ENCODE measurements around the gene GAB4.
"Not testable (repeated sequence)": the region's sequence is repeated elsewhere in the genome, so short reads cannot be mapped to it uniquely, and the experiment has no call there.

The GAB4 gene

DNA sequence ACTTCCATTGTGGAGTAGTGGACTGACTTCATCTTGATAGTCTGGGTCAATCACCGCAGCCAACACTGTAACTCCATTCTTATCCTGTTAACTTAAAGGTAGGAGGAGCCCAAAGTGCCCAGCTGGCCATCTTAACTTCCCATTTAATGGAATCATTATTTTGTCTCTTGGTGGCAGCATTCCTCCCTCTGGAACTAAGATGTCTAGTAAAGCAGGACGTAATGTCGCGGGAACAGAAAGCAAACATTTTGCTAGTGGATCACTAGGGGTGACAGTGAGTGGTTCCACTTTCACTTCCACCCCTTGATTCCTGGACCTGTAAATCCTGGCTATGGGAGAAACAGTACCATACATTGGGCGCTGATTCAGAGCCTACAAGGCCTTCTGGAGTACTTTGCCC is 71.4 kb downstream of the GAB4 start:
- H3K27me3 ChIP-seq (ENCODE audit: control insufficient read depth in 2 of 2, insufficient read depth in 2 of 2, low read length in 2 of 2) = peaks cover 0 to 4% of the 10 kb centered on the region in 2 donors

GRCh38 chr22:16935209-16935608 is 72.8 kb downstream of the GAB4 start:
- H3K9me3 ChIP-seq (ENCODE audit: control insufficient read depth in 2 of 2, low read length in 2 of 2) = no peaks in the 10 kb centered on the region
- no peaks in the 10 kb centered on the region for H3K36me3 ChIP-seq (ENCODE audit: control insufficient read depth in 2 of 2, insufficient read depth in 2 of 2, low read length in 2 of 2)
- no peak overlapping the region for H3K4me3 ChIP-seq (ENCODE audit: low read length in 2 of 2)
- no peaks in the 10 kb centered on the region for H3K4me1 ChIP-seq (ENCODE audit: control insufficient read depth in 2 of 2, insufficient read depth in 2 of 2, low read length in 2 of 2)
- H3K27ac ChIP-seq (ENCODE audit: low read depth in 2 of 2, low read length in 2 of 2) = no peak overlapping the region
- peaks cover 0 to 6% of the 10 kb centered on the region in 2 donors for H3K27me3 ChIP-seq (ENCODE audit: control insufficient read depth in 2 of 2, insufficient read depth in 2 of 2, low read length in 2 of 2)
- no peak overlapping the region for H3K9ac ChIP-seq (ENCODE audit: low read depth in 1 of 2, low read length in 2 of 2)

More for the DNA sequence above, 71.4 kb downstream of the GAB4 start:
- Histone ChIP-seq H3K4me1 (ENCODE audit: control insufficient read depth in 2 of 2, insufficient read depth in 2 of 2, low read length in 2 of 2) (no peaks in the 10 kb centered on the region), H3K9me3 (ENCODE audit: control insufficient read depth in 2 of 2, low read length in 2 of 2) (no peaks in the 10 kb centered on the region), H3K9ac (ENCODE audit: low read depth in 1 of 2, low read length in 2 of 2) (no peak overlapping the region), H3K4me3 (ENCODE audit: low read length in 2 of 2) (no peak overlapping the region), H3K36me3 (ENCODE audit: control insufficient read depth in 2 of 2, insufficient read depth in 2 of 2, low read length in 2 of 2) (no peaks in the 10 kb centered on the region), H3K27ac (ENCODE audit: low read depth in 2 of 2, low read length in 2 of 2) (no peak overlapping the region)

- Histone ChIP-seq H3K9me3 (ENCODE audit: control insufficient read depth in 2 of 2, low read length in 2 of 2) (no peaks in the 10 kb centered on the region), H3K36me3 (ENCODE audit: control insufficient read depth in 2 of 2, insufficient read depth in 2 of 2, low read length in 2 of 2) (no peaks in the 10 kb centered on the region), H3K4me3 (ENCODE audit: low read length in 2 of 2) (no peak overlapping the region), H3K27me3 (ENCODE audit: control insufficient read depth in 2 of 2, insufficient read depth in 2 of 2, low read length in 2 of 2) (peaks cover 0 to 4% of the 10 kb centered on the region in 2 donors), H3K4me1 (ENCODE audit: control insufficient read depth in 2 of 2, insufficient read depth in 2 of 2, low read length in 2 of 2) (no peaks in the 10 kb centered on the region), H3K9ac (ENCODE audit: low read depth in 1 of 2, low read length in 2 of 2) (no peak overlapping the region), H3K27ac (ENCODE audit: low read depth in 2 of 2, low read length in 2 of 2) (no peak overlapping the region)
Measured at GRCh38 chr22:16933291-16934282, 74.4 kb downstream of the GAB4 start.

DNA sequence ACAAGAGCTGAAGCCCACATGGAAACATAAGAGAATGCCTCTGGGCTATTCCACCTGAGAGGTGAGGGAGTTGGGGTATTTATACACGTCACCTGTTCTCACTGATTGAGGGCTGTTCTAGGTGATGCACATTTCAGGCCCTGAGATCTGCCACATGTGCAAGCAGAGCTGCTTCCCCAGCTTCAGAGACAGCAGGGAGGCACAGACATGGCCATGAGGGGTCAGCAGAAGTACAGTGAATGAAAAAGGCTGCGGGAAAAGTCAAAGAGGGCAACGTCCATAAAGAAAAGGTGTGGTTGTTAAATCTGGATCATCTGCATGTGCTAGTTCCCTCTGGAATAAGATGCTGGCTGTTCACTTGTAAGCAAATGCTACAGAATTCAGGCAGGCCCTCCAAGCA is 75.4 kb downstream of the GAB4 start:
- Histone ChIP-seq H3K36me3 (ENCODE audit: control insufficient read depth in 2 of 2, insufficient read depth in 2 of 2, low read length in 2 of 2) (no peaks in the 10 kb centered on the region), H3K9ac (ENCODE audit: low read depth in 1 of 2, low read length in 2 of 2) (no peak overlapping the region), H3K9me3 (ENCODE audit: control insufficient read depth in 2 of 2, low read length in 2 of 2) (no peaks in the 10 kb centered on the region), H3K4me3 (ENCODE audit: low read length in 2 of 2) (no peak overlapping the region), H3K4me1 (ENCODE audit: control insufficient read depth in 2 of 2, insufficient read depth in 2 of 2, low read length in 2 of 2) (no peaks in the 10 kb centered on the region), H3K27ac (ENCODE audit: low read depth in 2 of 2, low read length in 2 of 2) (no peak overlapping the region), H3K27me3 (ENCODE audit: control insufficient read depth in 2 of 2, insufficient read depth in 2 of 2, low read length in 2 of 2) (peaks cover 0 to 4% of the 10 kb centered on the region in 2 donors)

DNA sequence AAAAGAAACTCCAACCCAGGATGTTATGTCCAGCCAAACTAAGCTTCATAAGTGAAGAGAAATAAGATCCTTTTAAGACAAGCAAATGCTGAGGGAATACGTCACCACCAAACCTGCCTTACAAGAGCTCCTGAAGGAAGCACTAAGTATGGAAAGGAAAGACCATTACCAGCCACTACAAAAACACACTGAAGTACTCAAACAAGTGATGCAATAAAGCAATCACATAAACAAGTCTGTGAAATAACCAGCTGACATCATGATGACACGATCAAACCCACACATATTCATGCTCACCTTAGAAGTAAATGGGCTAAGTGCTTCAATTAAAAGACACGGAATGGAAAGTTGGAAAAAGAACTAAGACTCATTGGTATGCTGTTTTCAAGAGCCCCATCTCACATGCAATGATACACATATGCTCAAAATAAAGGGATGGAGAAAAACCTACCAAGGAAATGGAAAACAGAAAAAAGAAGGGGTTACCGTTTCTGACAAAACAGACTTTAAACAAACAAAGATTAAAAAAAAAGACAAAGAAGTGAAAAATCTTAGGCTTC is 82.5 kb downstream of the GAB4 start:
- H3K4me3 ChIP-seq (ENCODE audit: low read length in 2 of 2) = no peak overlapping the region
- no peaks in the 10 kb centered on the region for H3K36me3 ChIP-seq (ENCODE audit: control insufficient read depth in 2 of 2, insufficient read depth in 2 of 2, low read length in 2 of 2)
- no peaks in the 10 kb centered on the region for H3K4me1 ChIP-seq (ENCODE audit: control insufficient read depth in 2 of 2, insufficient read depth in 2 of 2, low read length in 2 of 2)
- H3K9ac ChIP-seq (ENCODE audit: low read depth in 1 of 2, low read length in 2 of 2) = no peak overlapping the region
- H3K27ac ChIP-seq (ENCODE audit: low read depth in 2 of 2, low read length in 2 of 2) = no peak overlapping the region
- peaks cover 0 to 3% of the 10 kb centered on the region in 2 donors for H3K27me3 ChIP-seq (ENCODE audit: control insufficient read depth in 2 of 2, insufficient read depth in 2 of 2, low read length in 2 of 2)
- H3K9me3 ChIP-seq (ENCODE audit: control insufficient read depth in 2 of 2, low read length in 2 of 2) = no peaks in the 10 kb centered on the region

DNA sequence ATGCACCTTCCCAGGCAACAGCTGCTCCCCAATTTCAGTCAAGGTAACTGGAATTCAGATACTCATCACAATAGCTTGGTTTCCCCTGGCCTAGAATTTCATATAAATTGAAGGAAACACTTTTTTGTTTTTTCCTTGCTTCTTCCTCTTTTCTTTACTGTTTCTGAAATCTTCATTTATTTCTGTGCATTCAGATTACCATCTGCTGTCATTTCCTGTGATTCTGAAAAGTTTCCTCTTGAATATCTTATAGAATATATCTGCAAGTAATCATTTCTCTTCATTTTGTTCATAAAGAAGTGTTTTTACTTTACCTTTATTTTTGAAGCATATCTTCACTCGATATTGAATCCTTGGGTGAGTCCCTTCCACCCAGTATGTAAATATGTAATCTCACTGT is 85.3 kb downstream of the GAB4 start:
- no peaks in the 10 kb centered on the region for H3K9me3 ChIP-seq (ENCODE audit: control insufficient read depth in 2 of 2, low read length in 2 of 2)
- peaks cover 0 to 2% of the 10 kb centered on the region in 2 donors for H3K27me3 ChIP-seq (ENCODE audit: control insufficient read depth in 2 of 2, insufficient read depth in 2 of 2, low read length in 2 of 2)
- H3K9ac ChIP-seq (ENCODE audit: low read depth in 1 of 2, low read length in 2 of 2) = no peak overlapping the region
- no peak overlapping the region for H3K4me3 ChIP-seq (ENCODE audit: low read length in 2 of 2)
- H3K27ac ChIP-seq (ENCODE audit: low read depth in 2 of 2, low read length in 2 of 2) = no peak overlapping the region
- H3K4me1 ChIP-seq (ENCODE audit: control insufficient read depth in 2 of 2, insufficient read depth in 2 of 2, low read length in 2 of 2) = no peaks in the 10 kb centered on the region
- no peaks in the 10 kb centered on the region for H3K36me3 ChIP-seq (ENCODE audit: control insufficient read depth in 2 of 2, insufficient read depth in 2 of 2, low read length in 2 of 2)

- no peak overlapping the region for H3K9ac ChIP-seq (ENCODE audit: low read depth in 1 of 2, low read length in 2 of 2)
- H3K27ac ChIP-seq (ENCODE audit: low read depth in 2 of 2, low read length in 2 of 2) = no peak overlapping the region
- H3K9me3 ChIP-seq (ENCODE audit: control insufficient read depth in 2 of 2, low read length in 2 of 2) = no peaks in the 10 kb centered on the region
- H3K27me3 ChIP-seq (ENCODE audit: control insufficient read depth in 2 of 2, insufficient read depth in 2 of 2, low read length in 2 of 2) = peaks cover 0 to 6% of the 10 kb centered on the region in 2 donors
- H3K36me3 ChIP-seq (ENCODE audit: control insufficient read depth in 2 of 2, insufficient read depth in 2 of 2, low read length in 2 of 2) = no peaks in the 10 kb centered on the region
- no peaks in the 10 kb centered on the region for H3K4me1 ChIP-seq (ENCODE audit: control insufficient read depth in 2 of 2, insufficient read depth in 2 of 2, low read length in 2 of 2)
- no peak overlapping the region for H3K4me3 ChIP-seq (ENCODE audit: low read length in 2 of 2)
Measured at GRCh38 chr22:16922076-16922475, 85.9 kb downstream of the GAB4 start.

DNA sequence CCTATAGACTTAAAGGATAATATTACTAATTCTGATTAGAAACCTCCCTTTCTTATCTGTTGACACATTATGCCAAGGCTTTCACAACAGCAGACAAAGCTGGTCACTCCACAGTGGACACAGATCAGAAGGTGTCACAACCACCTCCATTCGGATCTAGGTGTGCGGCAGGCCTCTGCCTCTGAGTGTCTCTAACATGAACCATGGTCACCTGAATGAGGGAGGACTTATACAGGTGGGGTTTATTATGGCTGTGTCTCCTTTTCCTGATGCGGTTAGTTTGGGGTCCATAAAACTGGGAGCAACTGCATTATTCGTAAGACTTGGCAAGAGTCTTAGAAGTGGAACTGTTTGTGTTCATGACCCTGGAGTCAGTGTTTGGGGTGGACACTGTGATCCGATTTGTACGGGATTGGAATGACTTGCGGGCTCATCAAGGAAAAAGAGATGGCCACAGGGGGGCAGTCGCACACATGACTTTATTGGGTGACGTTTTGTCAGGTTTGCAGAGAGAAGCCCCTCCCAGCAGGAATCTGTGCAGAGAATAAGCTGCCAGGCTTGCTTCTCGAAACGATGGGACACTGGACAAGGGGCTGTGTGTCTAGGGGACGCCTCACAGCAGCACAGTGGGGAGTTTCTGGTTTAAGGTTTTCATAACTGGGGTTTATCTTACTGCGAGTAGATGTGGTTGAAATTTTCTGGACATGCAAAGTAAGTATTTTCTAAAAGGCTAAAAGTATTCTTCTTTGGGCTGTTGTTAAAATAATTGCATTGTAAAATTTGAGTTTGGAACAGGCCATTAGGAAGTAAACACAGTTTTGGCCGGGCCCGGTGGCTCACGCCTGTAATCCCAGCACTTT is 90.6 kb downstream of the GAB4 start:
- H3K27ac ChIP-seq (ENCODE audit: low read depth in 2 of 2, low read length in 2 of 2) = no peak overlapping the region
- H3K9me3 ChIP-seq (ENCODE audit: control insufficient read depth in 2 of 2, low read length in 2 of 2) = no peaks in the 10 kb centered on the region
- H3K9ac ChIP-seq (ENCODE audit: low read depth in 1 of 2, low read length in 2 of 2) = no peak overlapping the region
- no peak overlapping the region for H3K4me3 ChIP-seq (ENCODE audit: low read length in 2 of 2)
- H3K4me1 ChIP-seq (ENCODE audit: control insufficient read depth in 2 of 2, insufficient read depth in 2 of 2, low read length in 2 of 2) = no peaks in the 10 kb centered on the region
- H3K27me3 ChIP-seq (ENCODE audit: control insufficient read depth in 2 of 2, insufficient read depth in 2 of 2, low read length in 2 of 2) = peaks cover 0 to 5% of the 10 kb centered on the region in 2 donors
- no peaks in the 10 kb centered on the region for H3K36me3 ChIP-seq (ENCODE audit: control insufficient read depth in 2 of 2, insufficient read depth in 2 of 2, low read length in 2 of 2)

- no peak overlapping the region for H3K4me3 ChIP-seq (ENCODE audit: low read length in 2 of 2)
- peaks cover 0 to 5% of the 10 kb centered on the region in 2 donors for H3K27me3 ChIP-seq (ENCODE audit: control insufficient read depth in 2 of 2, insufficient read depth in 2 of 2, low read length in 2 of 2)
- no peaks in the 10 kb centered on the region for H3K4me1 ChIP-seq (ENCODE audit: control insufficient read depth in 2 of 2, insufficient read depth in 2 of 2, low read length in 2 of 2)
- H3K36me3 ChIP-seq (ENCODE audit: control insufficient read depth in 2 of 2, insufficient read depth in 2 of 2, low read length in 2 of 2) = no peaks in the 10 kb centered on the region
- H3K9ac ChIP-seq (ENCODE audit: low read depth in 1 of 2, low read length in 2 of 2) = no peak overlapping the region
- H3K27ac ChIP-seq (ENCODE audit: low read depth in 2 of 2, low read length in 2 of 2) = no peak overlapping the region
- no peaks in the 10 kb centered on the region for H3K9me3 ChIP-seq (ENCODE audit: control insufficient read depth in 2 of 2, low read length in 2 of 2)
Measured at GRCh38 chr22:16915701-16916100, 92.3 kb downstream of the GAB4 start.

- not testable (repeated sequence) for H3K9me3 ChIP-seq (ENCODE audit: control insufficient read depth in 2 of 2, low read length in 2 of 2); H3K4me1 ChIP-seq (ENCODE audit: control insufficient read depth in 2 of 2, insufficient read depth in 2 of 2, low read length in 2 of 2); H3K36me3 ChIP-seq (ENCODE audit: control insufficient read depth in 2 of 2, insufficient read depth in 2 of 2, low read length in 2 of 2); H3K9ac ChIP-seq (ENCODE audit: low read depth in 1 of 2, low read length in 2 of 2); H3K27me3 ChIP-seq (ENCODE audit: control insufficient read depth in 2 of 2, insufficient read depth in 2 of 2, low read length in 2 of 2); H3K27ac ChIP-seq (ENCODE audit: low read depth in 2 of 2, low read length in 2 of 2); H3K4me3 ChIP-seq (ENCODE audit: low read length in 2 of 2)
Measured at GRCh38 chr22:16914911-16915310, 93.1 kb downstream of the GAB4 start.

Measured in mucosa of rectum (tissue), 2 donors.